Mesenteric fat pad (tissue), 1 donor: ENCODE results near the gene SOX14. TPM values are rescaled to one million over a fixed set of nuclear protein-coding genes. Genes with fewer than 3 reads are reported as not detected.

Experiments used
- DNase-seq: peaks from one replicate; pipeline ENCODE4 v3.0.0-alpha.2; 2020; ENCODE audit warnings: low spot score
- total RNA-seq: library from RNA; stranded (reverse); fragmentation: NEBNext Ultra II Directional; extraction: Animal tissue kit (Norgen Biotek cat#: 25700); gene quantifications from one replicate; pipeline ENCODE4 v1.2.1, GENCODE V29; 2021
- donor health status: DM: yes; HTN: yes; CAD: no.

SOX14 gene
- total RNA-seq, 1 donor from 2014 or later = not detected

- DNase-seq = no peak
Measured at GRCh38 chr3:137767538-137768360, 3.6 kb downstream of the SOX14 start.

DNA sequence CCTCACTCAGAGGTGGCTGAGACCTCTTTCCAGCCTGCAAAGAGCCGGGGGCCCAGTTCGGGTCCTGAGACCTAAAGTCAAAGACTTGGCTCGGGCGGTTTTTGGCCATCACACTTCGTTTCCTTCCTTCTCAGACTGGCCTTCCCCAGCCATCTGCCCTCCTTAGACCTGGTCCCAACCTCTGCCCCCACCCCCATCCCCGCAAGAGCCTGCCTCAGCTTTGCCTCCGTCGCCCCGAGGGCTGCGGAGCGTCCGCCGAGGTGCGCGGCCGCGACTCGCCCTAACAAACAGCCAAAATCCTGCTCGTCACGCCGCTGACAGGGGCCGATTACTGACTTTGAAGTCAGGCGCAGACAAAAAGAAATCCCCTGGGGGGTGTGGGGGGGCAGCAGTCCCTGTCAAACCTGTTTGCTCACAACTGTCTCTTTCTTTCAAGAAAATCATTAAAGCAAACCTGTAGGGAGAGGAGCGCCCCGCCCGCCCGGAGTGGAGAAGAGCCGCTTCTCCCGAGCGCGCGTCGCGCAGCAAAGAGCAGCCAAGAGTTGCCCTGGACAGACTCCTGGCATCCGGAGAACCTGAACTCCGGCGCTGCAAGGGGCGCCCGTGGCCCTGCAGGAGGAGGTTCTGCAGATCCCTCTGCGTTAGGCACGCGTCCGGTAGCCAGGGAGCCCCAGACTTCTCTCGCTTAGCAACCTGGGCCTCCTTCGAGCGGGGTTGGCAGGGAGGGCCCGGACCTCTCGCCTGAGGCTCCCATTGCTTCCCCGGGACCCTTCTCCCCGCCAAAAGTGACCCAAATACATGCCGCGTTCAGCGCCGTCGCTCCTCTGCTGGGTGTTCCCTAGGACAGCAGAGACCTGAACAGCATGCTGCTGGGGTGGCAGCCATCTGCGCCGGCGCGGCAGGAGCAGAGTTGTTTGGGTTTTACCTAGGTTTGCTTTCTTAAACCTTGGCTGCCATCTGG lies 4.5 kb downstream of the SOX14 start:
- no peak for DNase-seq

GRCh38 chr3:137769322-137770065 lies 5.4 kb downstream of the SOX14 start:
- DNase-seq = no peak

- DNase-seq = no peak
Measured at GRCh38 chr3:137770066-137770834, 6.1 kb downstream of the SOX14 start.

DNA sequence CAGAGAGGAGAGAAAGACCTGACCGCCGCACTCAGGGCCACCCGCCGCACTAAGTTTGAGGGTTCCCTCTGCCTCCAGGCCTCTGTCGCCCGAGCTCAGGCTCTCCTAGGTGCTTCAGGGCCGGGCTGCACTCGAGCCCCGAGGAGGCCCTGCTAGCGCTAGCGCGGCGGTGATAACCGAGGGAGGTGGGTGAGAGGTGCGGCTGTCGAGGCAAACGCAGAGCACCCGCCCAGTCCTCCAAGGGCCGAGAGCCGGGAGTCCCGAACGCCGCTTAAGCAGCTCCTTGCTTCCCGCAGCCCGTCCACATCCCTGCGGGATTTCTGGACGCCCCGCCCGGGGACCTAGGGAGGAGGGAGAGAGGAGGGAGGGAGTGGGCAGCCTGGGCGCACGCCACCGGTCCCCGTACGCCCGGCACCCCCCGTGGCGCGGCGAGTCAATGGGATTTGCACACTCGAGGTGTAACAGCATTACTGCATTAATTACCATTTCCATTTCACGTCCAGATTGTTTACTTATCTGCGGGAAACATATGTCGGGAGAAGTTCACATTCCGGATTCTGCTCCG lies 6.8 kb downstream of the SOX14 start:
- DNase-seq = no peak

DNA sequence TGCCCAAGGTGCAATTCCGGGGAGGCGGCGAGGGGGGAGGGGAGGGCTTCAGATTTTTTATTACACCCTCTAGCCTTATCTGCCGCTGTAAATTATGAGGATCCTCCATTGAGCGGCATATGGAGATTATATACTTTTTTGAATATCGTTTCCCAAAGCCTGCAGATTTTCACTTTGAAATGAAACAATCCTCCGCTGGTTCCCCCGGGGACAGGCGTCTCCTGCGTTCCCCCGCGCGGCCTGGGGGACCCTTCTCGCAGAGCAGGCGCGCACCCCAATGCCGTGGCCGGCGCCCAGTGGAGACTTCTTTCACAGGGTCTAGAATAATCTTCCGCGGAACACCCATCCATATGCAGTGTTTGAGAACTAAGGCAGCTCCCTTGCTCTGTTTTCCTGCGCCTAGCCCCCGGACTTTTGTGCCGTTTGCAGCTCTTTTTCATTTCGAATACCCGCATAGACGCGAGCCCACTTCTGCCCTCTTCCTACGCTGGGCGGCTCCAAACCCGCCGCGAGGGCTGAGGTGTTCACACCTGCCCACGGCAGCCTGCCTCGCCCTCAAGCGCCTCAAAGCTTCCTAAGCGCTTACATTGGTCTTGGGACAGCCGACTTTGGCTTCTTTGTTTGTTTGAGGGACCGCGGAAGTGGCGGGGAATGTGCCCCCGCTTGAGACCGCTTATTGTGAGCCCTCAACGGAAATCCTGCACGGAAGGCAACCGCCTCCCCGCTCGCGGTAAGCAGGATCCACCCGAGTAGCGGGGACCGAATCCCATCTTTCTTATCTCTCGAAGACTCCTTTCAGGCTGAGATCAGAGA lies 7.5 kb downstream of the SOX14 start:
- no peak for DNase-seq

GRCh38 chr3:137772214-137772955 lies 8.3 kb downstream of the SOX14 start:
- no peak for DNase-seq

- DNase-seq = no peak
Measured at GRCh38 chr3:137778941-137779340, 14.8 kb downstream of the SOX14 start.

GRCh38 chr3:137787529-137787928 lies 23.4 kb downstream of the SOX14 start:
- DNase-seq = no peak

GRCh38 chr3:137789236-137789635 lies 25.1 kb downstream of the SOX14 start:
- no peak for DNase-seq

GRCh38 chr3:137792626-137793271 lies 28.6 kb downstream of the SOX14 start:
- no peak for DNase-seq

DNA sequence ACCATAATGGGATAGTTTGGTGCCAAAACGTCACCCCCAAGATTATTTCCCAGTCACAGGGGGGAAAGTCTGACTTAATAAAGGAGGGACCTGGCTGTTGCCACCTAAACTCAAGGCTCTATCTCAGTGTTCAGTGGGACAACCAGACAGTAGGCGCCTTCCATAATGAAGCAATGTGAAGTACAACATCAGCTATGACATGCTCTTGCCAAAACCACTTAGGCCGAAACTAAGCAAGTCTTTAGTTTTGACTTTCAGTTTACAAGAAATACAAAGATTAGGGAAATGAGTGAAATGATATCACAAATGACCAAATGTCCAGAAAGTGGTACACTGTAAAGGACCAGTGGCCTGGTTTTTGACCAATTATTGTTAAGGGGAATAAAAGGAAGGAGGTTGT lies 32.9 kb downstream of the SOX14 start:
- no peak for DNase-seq

DNA sequence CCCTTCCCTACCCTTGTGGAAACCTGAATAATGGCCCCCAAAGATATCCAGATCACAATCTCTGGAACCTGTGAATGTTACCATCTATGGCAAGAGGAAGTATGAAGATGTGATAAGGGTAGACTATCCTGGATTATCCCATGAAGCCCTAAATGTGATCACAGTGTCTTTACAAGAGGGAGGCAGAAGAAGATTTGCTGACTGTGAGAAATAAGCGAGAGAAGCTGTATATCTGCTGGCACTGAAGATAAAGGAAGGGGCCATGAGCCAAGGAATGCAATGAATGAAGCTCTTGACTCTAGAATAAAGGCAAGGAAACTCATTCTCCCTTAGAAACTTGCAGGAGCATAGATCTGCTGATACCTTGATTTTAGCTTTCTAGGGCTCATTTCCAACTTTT lies 39.1 kb downstream of the SOX14 start:
- no peak for DNase-seq

GRCh38 chr3:137807998-137808397 lies 43.9 kb downstream of the SOX14 start:
- no peak for DNase-seq

DNA sequence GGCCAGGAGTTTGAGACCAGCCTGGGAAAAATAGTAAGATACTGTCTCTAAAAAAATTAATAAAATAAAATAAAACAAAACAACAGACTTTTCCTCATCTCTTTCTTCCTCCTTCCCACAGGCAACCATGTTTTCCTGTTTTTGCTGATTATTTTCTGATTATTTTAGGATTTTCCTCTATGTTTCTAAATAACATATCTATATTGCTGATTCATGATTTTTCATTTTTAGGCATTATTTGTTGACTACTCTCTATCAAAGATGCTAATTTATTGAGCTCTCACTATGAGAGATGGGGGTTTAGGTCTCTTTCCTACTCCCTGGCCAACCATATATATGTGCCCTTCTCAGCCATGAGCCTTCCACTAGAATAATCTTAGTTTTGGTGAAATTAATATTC lies 45.4 kb downstream of the SOX14 start:
- DNase-seq = no peak

DNA sequence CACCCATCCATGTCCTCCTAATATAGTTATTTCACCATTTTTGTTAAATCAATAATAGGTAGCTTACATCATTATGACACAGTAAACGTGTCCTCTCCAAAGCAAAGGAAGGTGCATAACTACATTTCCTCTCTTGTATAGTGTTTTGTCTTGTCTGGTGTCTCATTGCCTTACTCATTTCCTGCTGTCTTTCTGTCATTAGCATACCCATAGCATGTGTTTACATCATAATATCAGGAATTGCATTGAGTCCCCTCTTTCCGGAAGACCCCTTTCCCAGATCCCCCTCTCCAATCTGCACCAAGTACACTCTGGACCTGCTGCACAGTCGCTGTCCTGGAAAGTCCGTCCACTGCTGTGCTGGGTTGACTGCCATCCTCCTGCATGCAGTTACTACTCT lies 47.9 kb downstream of the SOX14 start:
- DNase-seq = no peak

DNA sequence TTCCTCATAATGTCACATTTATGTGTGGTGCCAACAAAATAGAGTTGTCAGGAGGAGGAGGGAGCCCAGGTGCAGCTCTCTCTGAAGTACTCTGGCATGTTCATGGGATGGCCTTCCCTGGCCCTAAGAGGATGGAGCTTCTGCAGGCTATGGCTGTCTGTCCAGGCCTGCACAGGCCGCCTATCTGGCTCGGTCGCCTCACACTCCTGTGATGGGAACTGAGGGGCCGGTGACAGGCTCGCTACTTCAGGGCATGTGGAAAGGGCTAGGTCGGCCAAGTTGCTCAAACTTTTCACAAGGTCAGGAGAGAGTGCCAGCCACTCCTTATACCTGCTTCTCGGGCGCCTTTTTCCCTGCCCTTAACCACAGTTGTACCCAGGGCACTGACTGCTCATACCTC lies 51.1 kb downstream of the SOX14 start:
- DNase-seq = no peak
